NB4 (cell line): ENCODE results near the gene CDH12.

ENCODE experiments used
- MAX ChIP-seq: IDR thresholded peaks from 2 replicates; pipeline ENCODE4 v1.6.1; 2011; ENCODE audit warnings: low read depth, low read length
- MYC ChIP-seq: IDR thresholded peaks from 2 replicates; pipeline ENCODE4 v1.6.1; 2011; ENCODE audit warnings: low read depth, low read length
- POLR2A ChIP-seq: IDR thresholded peaks from 2 replicates; pipeline ENCODE4 v1.6.1; 2011; ENCODE audit warnings: mild to moderate bottlenecking; ENCODE audit not compliant: insufficient read length; ENCODE audit errors: extremely low read depth
- TF ChIP-seq, protein P1 (sequence below): IDR thresholded peaks from one replicate; pipeline ENCODE4 v1.5.1; 2012; ENCODE audit warnings: low read depth, low read length

GRCh38 chr5:22901885-22902284 lies 48.7 kb upstream of the CDH12 start:
- TF ChIP-seq, protein P1, sequence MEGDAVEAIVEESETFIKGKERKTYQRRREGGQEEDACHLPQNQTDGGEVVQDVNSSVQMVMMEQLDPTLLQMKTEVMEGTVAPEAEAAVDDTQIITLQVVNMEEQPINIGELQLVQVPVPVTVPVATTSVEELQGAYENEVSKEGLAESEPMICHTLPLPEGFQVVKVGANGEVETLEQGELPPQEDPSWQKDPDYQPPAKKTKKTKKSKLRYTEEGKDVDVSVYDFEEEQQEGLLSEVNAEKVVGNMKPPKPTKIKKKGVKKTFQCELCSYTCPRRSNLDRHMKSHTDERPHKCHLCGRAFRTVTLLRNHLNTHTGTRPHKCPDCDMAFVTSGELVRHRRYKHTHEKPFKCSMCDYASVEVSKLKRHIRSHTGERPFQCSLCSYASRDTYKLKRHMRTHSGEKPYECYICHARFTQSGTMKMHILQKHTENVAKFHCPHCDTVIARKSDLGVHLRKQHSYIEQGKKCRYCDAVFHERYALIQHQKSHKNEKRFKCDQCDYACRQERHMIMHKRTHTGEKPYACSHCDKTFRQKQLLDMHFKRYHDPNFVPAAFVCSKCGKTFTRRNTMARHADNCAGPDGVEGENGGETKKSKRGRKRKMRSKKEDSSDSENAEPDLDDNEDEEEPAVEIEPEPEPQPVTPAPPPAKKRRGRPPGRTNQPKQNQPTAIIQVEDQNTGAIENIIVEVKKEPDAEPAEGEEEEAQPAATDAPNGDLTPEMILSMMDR: no peak
- TF ChIP-seq MAX (no peak), POLR2A (no peak), MYC (no peak)
